SK-N-MC (cell line): Measurements from ENCODE around the gene ITPKB.

Source experiments
- EZH2 ChIP-seq: fragments of 200-600 bp; sonication (generic); IDR thresholded peaks from one replicate; pipeline ENCODE4 v1.6.1; 2017; ENCODE audit warnings: antibody characterized with exemption
- FOXP2 ChIP-seq: optimal IDR thresholded peaks from 2 replicates; pipeline ENCODE3; 2011; ENCODE audit warnings: mild to moderate bottlenecking, moderate library complexity; ENCODE audit not compliant: insufficient read depth; ENCODE audit errors: extremely low read length, control extremely low read depth
- POLR2AphosphoS5 ChIP-seq: IDR thresholded peaks from 2 replicates; pipeline ENCODE4 v1.6.1; 2012; ENCODE audit warnings: mild to moderate bottlenecking, low read depth, low read length, borderline replicate concordance

GRCh38 chr1:226619031-226619430, 120.1 kb downstream of the ITPKB start:
- no peak for TF ChIP-seq POLR2AphosphoS5
- TF ChIP-seq FOXP2 = no peak
- no peak for TF ChIP-seq EZH2
